Central memory CD4-positive, alpha-beta T cell (primary cell): ENCODE results near the gene TNK2.
A peak's percentile ranks its signal among the peaks of the same experiment; 100 is the strongest.
"Not testable (repeated sequence)": the region's sequence is repeated elsewhere in the genome, so short reads cannot be mapped to it uniquely, and the experiment has no call there.

Source experiments
- DNase-seq: peaks from one replicate; pipeline ENCODE4 v3.0.0; 2022

Gene TNK2

DNA sequence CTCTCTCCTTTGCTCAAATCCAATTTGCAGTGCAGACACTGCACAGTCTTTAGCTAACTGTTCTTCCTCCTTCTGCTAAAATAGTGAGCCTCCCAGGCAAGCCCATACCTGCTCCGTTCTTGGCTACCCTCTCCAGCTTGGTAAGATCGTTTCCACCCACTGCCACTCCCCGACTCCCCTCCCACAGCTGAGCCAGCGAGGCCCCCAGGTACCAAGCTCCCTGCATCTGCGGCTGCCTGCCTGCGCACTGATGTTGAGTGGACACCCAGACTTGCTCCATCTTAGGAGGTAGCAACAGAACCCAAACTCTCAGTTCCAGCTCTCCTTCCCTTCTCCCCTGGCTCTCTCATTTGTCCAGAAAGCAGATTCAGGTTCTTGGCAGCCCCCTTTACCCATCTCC is 7.9 kb upstream of the TNK2 start:
- no peak for DNase-seq

DNA sequence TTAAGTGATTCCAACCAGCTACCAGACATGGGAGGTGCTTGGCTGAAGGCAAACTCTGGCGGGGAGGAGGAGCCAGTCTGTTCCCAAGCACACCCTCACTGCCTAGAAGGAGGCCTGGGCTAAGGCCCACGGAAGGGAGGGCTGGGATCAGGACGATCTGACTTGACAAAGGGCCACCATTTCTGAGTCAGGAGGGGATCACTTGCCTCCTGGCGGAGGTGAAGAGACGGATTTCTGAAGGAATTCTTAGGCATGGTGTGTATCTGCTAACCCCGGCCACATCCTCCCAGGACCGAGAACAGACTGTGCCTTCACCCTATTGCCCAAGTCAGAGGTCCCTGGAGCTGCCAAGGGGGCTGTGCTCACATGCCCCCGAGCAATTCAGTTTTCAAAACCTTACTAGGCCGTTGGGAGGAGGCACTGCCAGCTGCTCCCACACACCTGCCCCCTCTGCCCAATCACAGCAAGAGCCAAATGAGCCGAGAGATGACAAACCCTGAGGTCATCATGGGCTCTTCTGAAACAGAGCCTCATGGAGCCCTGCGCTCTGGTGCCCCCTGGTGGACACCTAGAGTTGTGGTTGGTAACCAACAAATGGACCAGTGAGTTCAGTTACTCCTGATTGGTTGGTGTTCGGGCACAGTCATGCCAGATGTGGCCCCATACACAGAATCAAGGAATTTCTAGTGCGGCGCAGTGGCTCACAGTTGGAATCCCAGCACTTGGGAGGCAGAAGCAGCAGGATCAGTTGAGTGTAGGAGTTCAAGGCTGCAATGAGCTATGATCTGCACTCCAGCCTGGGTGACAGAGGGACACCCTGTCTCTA is 6.5 kb upstream of the TNK2 start:
- peak; percentile 90 for DNase-seq

DNA sequence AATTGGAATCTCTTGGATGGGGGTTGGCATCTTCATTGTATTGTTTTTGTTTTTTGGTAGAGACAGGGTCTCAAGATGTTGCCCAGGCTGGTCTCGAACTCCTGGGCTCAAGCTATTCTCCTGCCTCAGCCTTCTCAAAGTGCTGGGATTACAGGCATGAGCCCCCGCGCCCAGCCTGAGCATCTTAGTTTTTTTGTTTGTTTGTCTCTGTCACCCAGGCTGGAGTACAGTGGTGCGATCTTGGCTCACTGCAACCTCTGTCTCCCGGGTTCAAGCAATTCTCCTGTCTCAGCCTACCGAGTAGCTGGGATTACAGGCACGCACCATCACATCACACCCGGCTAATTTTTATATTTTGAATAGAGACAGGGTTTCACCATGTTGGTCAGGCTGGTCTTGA is 5.8 kb upstream of the TNK2 start:
- not testable (repeated sequence) for DNase-seq

DNA sequence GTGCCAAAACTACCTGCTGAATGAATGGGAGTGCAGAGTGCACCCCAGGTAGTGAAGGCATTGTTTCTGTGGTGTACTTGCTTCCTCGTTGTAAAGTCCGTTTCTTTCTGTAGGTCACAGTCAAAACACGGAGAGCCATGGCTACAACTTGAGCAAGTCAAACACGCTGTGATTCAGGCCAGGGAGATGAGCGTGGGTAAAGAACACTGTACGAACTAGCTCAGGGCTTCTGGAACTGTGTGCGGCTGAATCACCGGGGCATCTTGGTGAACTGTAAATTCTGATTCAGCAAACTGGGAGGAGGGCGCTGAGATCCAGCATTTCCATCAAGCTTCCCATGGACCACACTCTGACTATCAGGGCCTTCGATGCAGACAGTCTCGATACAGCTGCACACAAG is 5.0 kb upstream of the TNK2 start:
- no peak for DNase-seq

DNA sequence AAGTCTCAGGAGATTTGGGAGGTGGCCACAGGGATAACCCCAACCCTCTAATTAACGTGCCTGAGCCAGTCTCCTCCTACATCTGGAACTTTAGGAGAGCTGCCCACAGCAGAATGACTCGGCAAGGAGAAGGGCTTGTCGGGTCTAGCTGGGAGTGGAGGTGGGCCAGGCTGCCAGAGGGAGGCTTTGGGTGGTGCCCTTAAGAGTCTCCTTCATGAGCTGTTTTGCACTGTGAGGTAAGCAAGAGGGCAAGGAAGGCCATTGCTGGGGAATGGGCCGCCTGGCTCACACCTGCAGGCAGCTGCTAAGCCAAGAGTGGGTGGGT is 3.6 kb upstream of the TNK2 start:
- DNase-seq, result no peak

DNA sequence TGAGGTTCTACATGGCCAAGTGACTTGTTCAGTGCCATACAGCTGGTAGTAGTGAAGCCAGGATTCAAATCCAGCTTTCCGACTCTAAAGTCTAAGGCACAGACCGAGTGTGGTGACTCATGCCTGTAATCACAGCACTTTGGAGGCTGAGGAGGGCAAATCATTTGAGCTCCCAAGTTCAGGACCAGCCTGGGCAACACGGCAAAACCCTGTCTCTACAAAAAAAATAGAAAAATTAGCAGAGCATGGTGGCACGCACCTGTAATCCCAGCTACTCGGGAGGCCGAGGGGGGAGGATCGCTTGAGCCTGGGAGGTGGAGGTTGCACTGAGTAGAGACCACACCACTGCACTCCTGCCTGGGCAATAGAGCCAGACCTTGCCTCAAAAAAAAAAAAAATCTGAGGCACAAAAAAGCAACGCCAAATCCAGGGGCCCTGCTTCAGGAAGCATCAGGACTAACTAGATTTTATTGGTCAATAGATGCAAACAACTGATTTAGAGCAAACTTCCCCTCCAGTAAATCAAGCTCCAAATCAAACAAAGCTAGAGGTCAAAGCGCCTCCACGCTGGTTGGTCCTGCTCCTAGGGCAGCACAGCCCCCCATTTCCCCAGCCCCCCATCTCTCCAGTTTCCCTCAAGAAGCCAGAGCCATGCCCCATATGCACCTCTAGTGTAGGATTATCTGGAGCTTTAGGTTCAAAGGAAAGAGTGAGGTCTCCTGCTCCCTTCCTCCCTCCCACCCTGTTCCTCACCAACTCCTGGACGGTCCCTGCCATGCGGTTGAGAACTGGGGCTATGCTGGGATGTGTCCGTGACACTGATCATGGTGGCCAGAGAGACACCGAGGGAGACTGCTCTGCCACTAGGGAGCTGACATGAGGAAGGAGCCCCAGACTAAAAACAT is 2.9 kb upstream of the TNK2 start:
- no peak for DNase-seq

DNA sequence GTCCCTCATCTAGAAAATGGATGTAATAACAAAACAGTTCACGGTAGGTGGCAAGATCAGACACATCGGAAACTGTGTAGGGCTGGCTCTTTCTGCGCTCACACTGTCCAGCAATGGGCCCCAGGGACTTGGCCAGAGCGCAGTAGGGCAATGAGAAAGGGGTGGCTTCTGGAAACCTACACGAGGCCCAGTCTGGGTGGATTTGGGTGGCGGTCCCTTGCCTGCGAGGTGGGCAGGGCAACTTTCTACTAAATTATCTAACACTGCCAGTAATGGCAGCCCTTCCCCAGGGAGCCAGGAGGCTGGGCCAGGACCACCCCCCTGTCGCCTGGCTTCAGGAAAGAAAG is 2.1 kb upstream of the TNK2 start:
- DNase-seq, result no peak

DNA sequence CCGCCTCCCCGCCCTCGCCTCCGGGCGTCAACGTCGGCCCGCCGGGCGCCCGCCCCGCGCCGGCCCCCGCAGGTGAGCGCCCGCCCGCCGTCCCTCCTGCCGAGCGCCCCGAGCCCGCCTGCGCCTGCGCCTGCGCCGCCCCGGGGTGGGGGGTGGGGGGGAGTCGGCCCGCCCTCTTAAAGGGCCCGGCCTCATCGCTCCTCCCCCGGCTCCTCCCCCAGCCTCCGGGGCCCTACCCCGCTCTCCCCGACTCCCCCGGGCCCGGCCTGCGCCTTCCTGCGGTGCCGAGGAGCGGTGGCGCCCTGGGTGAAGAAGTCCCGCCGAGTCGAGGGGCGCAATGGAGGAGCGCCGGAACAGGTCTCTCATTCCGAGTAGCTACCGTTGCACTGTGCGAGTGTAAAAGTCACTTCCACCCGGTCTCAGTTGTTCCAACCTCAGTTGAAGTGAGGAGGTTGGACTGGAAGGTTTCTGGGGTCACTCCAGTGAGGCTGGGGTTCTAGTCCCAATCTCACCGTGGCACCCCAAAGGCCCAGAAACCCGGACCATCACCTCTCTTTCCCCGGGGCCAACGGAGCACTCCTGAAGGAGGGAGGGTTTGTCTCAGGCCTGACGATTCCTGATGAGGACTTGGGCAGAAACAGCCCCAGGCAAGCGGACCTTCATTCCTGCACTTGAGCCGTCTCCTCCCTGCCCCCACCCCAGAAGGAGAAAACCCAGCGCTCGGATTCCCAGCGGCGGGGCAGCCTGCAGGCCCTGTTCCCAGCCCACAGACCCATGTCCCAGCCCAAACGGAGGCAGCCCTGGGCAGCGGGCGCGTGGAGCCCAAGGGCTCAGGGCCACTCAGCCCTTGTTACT is 1.5 kb upstream of the TNK2 start:
- DNase-seq, result peak; percentile 85

DNA sequence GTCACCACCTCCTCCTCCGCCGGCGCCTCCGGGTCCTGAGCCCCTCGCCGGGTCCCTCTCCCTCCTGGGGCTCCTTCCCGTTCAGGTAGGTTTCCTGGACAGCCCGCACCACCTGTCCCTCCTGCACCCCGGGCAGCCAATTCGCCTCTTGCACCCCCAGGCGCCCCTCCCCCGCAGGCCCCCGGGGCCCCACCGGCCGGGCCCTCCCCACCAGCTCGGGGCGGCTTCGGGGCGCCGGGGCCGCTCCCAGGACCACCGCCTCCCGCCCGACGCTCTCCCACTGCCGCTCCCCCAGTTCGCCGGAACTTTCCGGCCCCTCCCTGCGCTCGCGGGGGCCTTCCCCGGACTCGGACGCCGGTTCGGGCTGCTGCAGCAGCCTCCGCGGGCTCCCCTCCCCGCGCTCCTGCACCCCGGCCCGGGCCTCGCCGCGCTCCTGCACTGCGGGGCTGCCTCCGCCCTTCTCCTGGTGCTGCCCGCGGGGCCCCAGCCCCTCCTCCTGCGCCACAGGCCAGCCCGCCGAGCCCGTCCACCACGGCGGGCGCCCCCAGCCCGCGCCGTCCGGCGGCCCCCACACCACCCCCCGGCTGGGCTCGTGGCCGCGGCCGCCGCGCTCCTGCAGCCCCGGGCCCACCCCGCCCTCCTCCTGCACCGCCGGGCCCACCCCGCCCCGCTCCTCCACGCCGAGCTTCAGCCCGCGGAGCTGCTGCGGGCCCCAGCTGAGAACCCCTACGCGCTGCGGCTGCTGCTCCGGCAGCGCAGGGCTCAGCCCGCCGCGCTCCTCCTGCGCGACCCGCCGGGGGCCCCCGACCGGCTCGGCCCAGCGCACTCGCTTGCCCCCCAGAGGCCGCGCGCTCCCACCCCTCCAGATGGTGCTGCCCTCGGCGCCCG is 587 bp upstream of the TNK2 start:
- DNase-seq, result no peak

DNA sequence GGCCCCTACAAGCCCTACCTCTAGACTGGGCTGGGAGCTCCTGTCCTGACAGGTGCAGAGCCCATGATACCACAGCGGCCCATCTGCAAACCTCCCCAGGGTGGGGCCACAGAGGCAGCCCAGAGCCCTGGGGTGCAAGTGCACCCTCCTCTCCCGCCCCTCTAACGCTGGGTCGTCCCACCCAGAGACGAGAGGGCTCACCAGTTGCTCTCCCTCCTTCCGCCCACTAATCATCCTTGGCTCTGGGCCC is 742 bp downstream of the TNK2 start:
- DNase-seq, result no peak

DNA sequence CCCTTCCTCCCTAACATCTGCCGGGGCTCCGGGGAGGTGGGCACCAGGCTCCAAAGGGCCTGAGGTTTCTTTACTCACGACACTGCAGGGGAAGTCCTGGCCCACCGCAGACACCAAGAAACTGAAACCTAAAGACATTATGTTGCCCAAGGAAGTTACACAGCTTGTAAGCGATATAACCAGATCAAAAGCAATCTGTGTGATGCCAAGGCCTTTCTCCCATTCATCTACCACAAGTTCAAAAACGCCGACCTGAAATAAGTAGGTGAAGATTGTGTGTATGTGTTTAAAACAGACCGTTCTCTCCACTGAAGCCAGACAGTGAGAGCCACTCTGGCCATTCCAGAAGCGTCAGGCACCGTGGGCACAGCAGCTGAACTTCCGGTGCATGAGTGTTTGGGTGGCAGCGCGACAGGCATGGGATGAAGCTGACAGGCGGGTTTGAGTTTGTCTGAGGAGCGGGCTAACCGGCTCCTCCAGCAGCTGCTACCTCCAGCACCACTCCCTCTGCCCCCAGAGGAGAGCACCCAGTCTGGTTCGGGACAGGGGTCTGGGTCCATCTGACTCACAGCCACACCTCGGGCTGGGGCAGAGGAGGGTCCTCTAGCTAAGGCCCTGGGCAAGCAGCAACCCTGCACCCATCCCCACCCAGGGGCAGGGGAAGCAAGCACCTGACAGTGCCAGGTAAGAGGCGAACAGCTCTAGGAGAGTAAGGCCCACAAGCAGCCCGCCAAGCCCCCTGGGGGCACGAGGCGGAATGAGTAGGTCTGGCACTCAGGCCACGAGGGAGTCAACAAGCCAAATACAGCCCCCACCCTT is 1.3 kb downstream of the TNK2 start:
- peak; percentile 89 for DNase-seq

DNA sequence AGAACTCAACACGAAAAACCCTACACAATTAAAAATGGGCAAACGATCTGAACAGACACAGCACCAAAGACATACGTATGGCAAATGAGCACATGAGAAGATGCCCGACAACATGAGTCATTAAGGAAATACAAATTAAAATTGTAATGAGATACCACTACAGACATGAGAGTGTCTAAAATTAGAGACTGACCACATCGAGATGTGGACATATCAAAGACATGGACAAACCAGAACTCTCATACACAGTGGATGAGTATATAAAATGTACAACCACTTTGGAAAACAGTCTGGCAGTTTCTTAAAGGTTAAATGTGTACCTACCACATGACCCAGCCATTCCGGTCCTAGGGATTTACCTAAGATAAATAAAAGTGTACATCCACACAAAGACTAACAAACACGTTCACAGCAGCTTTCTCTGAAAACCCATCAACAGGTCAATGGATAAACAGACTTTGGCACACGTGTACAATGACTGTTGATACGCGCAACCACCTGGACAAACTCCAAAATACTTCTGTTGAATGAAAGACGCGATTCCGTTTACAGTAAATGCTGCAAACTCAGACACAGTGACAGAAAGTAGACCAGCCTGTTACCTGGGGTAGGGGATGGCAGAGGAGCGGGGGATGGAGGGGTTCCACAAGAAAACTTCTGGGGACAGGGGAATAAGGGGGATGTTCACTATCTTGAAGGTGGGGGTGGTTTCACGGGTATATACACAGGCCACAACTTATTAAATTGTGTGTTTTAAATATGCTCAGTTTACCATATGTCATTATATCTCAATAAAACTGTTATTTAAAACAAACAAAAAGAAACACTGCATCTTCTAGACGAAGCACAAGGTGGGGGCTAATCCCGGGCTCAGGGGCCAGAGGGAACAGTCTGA is 2.1 kb downstream of the TNK2 start:
- no peak for DNase-seq

DNA sequence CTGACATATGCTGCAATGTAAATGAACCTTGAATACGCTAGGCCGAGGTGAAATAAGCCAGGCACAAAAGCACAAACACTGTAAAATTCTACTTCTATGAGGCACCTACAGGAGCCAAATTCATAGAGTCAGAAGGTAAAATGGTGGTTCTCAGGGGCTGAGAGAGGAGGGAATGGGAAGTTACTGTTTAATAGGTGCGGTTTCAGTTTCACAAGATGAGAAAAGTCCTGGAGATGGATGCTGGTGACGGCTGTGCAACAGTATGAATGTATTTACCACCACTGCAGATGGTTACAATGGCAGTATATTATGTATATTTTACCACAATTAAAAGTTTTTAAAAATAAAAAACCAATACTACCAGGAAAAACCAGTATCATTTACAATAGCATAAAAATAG is 4.0 kb downstream of the TNK2 start:
- no peak for DNase-seq

DNA sequence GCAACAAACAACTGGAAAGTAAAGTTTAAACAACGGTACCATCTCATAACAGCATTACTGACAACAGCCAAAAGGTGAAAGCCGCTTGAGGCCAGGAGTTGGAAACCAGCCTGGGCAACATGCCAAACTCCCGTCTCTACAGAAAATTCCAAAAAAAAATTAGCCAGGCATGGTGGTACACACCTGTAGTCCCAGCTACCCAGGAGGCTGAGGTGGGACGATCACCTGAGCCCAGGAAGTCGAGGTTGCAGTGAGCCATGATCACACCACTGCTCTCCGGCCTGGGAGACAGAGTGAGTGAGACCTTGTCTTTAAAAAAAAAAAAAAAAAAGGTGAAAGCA is 4.4 kb downstream of the TNK2 start:
- DNase-seq, result no peak

DNA sequence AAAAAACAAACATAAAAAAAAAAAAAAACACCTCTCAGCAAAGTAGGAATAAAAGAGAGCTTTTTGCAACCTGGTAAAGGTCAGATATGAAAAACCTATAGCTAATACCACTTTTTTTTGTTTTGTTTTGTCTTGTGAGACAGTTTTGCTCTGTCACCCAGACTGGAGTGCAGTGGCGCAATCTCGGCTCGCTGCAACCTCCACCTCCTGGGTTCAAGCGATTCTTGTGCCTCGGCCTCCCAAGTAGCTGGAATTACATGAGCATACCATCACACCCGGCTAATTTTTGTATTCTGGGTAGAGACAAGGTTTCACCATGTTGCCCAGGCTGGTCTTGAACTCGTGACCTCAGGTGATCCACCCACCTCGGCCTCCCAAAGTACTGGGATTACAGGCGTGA is 5.7 kb downstream of the TNK2 start:
- DNase-seq, result not testable (repeated sequence)

DNA sequence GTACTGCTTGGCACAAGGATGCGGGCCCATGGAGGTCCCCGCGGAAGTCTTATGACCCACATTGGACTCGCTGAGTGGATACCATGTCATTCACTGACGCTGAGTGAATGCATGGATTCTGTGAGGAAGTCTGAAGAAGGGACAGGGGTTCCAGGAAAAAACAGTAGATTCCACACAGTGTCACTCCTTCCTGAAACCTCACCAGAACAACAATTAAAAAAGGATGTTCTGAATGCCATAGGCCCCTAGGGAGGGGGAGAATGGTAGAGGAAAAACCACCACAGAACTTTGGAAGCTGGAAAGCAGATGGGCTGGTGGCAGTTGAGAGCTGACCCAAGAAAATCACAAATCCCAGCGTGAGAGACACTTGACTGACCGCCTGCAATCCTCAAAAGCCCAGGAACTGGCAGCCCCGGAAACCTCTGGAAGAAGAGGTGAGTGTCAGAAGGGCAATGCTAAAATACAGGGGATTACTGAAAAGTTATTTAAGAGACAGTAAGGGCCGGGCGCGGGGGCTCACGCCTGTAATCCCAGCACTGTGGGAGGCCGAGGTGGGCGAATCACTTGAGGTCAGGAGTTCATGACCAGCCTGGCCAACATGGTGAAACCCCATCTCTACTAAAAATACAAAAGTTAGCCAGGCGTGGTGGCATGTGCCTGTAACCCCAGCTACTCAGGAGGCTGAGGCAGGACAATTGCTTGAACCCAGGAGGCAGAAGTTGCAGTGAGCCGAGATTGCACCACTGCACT is 6.3 kb downstream of the TNK2 start:
- not testable (repeated sequence) for DNase-seq

DNA sequence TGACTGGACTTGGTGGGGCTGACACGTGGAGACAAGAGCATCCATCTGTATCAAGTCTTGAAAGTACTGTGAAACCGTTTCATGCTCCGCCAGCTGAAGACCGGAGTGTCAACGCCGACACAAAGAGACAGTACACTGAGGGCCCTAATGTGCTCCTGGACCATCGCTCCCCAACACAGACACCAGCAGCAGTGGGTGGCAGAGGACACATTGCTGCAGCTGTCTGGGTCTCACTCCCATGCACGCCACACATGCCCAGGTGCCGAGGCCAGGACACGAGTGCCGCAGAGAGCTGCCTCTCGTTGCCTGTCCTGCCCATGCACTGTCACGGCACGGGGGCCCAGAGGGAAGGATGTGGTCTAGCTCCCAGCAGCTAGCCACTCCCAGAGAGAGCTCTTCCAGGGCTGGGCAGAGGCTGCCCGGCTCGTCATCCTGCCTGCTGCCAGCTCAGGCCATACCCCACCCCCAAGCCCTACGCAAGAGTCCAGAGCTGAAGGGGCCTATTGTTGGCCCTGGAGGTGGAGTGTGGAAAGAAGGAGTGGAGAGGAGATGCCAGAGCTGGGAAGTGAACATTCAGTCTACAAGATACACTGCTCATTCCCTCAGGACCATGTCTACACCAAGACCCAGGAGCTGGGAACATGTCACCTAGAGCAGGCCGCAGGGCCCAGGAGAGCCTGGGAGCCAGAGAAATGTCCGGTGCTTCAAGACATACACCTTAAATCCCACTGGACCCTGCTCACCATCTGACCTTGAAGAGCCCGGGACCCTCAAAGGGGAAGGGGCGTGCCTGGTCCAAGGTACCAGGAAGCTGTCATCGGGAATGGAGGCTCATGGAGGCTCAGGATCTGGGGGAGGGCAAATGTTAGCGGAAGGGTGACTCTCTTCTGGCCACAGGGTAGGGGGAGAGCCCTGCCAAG is 7.7 kb downstream of the TNK2 start:
- DNase-seq, result no peak

DNA sequence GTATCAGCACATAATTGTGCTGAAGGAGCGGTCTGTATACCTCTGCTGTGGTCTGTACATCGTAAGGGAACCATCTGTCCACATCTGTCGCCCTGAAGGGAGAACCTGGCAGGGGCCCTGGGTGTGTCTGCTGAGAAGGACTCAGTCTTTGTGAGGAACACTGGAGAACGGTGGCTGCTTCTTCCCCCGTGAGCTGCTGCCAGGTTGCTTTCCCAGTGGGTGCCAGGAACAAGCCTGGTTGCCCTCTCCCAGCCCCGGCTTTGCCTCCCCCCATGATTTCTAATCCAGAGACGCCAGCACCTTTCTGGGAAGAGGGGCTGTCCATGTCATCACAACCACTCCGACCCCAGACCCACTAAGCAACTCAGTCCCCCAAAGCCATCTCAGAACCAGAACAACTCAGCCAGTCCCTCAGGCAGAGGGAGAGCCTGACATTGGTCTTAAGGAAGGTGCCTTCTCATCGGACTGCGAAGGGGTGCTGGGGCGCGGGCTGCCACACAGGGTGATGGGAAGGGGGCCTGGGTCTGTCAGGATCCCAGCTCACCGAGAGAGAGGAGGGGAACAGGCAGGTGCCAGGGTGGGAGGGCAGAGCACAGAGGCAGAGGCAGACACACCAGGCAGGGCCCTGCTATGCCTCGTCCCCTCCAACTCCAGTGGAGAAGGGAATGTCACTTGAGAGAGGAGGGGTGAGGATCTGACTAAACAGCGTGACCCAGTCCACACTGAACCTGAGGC is 8.5 kb downstream of the TNK2 start:
- no peak for DNase-seq
